ENCODE measurements around the gene ATP9B. TPM values are rescaled to one million over a fixed set of nuclear protein-coding genes. Genes with fewer than 3 reads are reported as not detected.

The ATP9B gene
- total and polyA plus RNA-seq, 10 of the 15 experiments (the other 5 are each of a cell fraction or from before 2014, with no cell fraction given): 0.74 to 20.7 (median 12.9) TPM

- TF ChIP-seq SKIL (IDR thresholded peaks at IDR 0.05; ENCODE audit: low read depth, poor library complexity, severe bottlenecking) (no peak), RB1 (IDR thresholded peaks at IDR 0.05; ENCODE audit: borderline replicate concordance) (no peak), RFX5 (IDR thresholded peaks at IDR 0.05; ENCODE audit: low read depth, low read length) (no peak), ZZZ3 (IDR thresholded peaks at IDR 0.05; ENCODE audit: control insufficient read depth, insufficient read length, low read depth) (no peak), CREM (IDR thresholded peaks at IDR 0.05; ENCODE audit: low read depth) (no peak), PRDM15 (CRISPR knock-in tag; IDR thresholded peaks at IDR 0.05) (no peak), BACH1 (IDR thresholded peaks at IDR 0.05; ENCODE audit: borderline replicate concordance) (no peak), BRCA1 (IDR thresholded peaks at IDR 0.05; ENCODE audit: low read depth, low read length) (no peak), NFXL1 (IDR thresholded peaks at IDR 0.05; ENCODE audit: borderline replicate concordance) (no peak), EED (IDR thresholded peaks at IDR 0.05; ENCODE audit: low read depth) (no peak), HDAC6 (IDR thresholded peaks at IDR 0.05; ENCODE audit: unreplicated experiment) (peak; percentile 55), SMC3 (IDR thresholded peaks at IDR 0.05; ENCODE audit: borderline replicate concordance, low read length) (peak; percentile 27; the same call in 1 of the 2 replicates), ZNF622 (IDR thresholded peaks at IDR 0.05) (no peak), BHLHE40 (IDR thresholded peaks at IDR 0.05; ENCODE audit: borderline replicate concordance in 1 of 2, low read depth in 2 of 2, low read length in 1 of 2) (peak in 1 of 2 experiments; percentile 61; a peak in 2 of 4 replicates), SP1 (IDR thresholded peaks at IDR 0.05; ENCODE audit: low read depth, low read length) (no peak), JUND (IDR thresholded peaks at IDR 0.05; ENCODE audit: low read depth, low read length) (no peak), GATAD2B (conservative IDR thresholded peaks at IDR 0.05; ENCODE audit: low read depth) (0 out of 2 replicates have a peak, but pooled peaks have one; percentile 24), CHD4 (IDR thresholded peaks at IDR 0.05) (no peak)
- TF ChIP-seq, protein P1, sequence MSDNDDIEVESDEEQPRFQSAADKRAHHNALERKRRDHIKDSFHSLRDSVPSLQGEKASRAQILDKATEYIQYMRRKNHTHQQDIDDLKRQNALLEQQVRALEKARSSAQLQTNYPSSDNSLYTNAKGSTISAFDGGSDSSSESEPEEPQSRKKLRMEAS (IDR thresholded peaks at IDR 0.05; ENCODE audit: low read depth, low read length): no peak
Observed at GRCh38 chr18:79396431-79397246, 327.4 kb downstream of the ATP9B start (continued).
